CD8-positive, alpha-beta memory T cell (primary cell): ENCODE measurements around the gene KAZN. TPM values are rescaled to one million over a fixed set of nuclear protein-coding genes. Genes with fewer than 3 reads are reported as not detected.

Source experiments
- CTCF ChIA-PET: fragments of 350-600 bp; sonication (Branson Sonifier 250); formaldehyde crosslinking; loops from one replicate; lab custom pipeline; 2021; ENCODE audit warnings: antibody characterized with exemption; lab: Charles Lee
- POLR2A ChIA-PET: fragments of 350-600 bp; sonication (Branson Sonifier 250); formaldehyde crosslinking; loops from one replicate; lab custom pipeline; 2021; ENCODE audit warnings: antibody characterized with exemption; lab: Charles Lee
- DNase-seq, 5 donors: peaks; one replicate each; pipeline versions ENCODE4 v3.0.0 to v3.0.0-alpha.2; 2020 to 2022; ENCODE audit warnings: mixed read lengths in 1 of 5
- H3K27ac ChIP-seq: one replicate; pipeline ENCODE4 v1.7.0; 2013; ENCODE audit warnings: low read depth, mild to moderate bottlenecking, low read length, moderate library complexity
- H3K27me3 ChIP-seq: 2 replicates; pipeline ENCODE4 v1.7.0; 2013; ENCODE audit warnings: low read length, mild to moderate bottlenecking; ENCODE audit not compliant: insufficient read depth, poor library complexity, severe bottlenecking
- H3K36me3 ChIP-seq: 2 replicates; pipeline ENCODE4 v1.7.0; 2013; ENCODE audit warnings: mild to moderate bottlenecking, low read length, moderate library complexity; ENCODE audit not compliant: insufficient read depth
- H3K4me1 ChIP-seq: 2 replicates; pipeline ENCODE4 v1.7.0; 2013; ENCODE audit warnings: mild to moderate bottlenecking, low read length, moderate library complexity; ENCODE audit not compliant: insufficient read depth
- H3K4me3 ChIP-seq: 2 replicates; pipeline ENCODE4 v1.7.0; 2013; ENCODE audit warnings: mild to moderate bottlenecking, low read length
- H3K9me3 ChIP-seq: 2 replicates; pipeline ENCODE4 v1.7.0; 2013; ENCODE audit warnings: mild to moderate bottlenecking, low read length
- H3K27ac Mint-ChIP-seq, 8 donors: one replicate each; pipeline ENCODE4 v1.8.0; 2020 to 2021; ENCODE audit warnings: mixed read lengths in 8 of 8, mild to moderate bottlenecking in 6 of 8, inconsistent platforms in 3 of 8, moderate library complexity in 3 of 8
- H3K27me3 Mint-ChIP-seq, 2 donors: one replicate each; pipeline ENCODE4 v1.8.0; 2020 to 2021; ENCODE audit warnings: mixed read lengths in 2 of 2, mild to moderate bottlenecking in 1 of 2, moderate library complexity in 1 of 2
- H3K36me3 Mint-ChIP-seq, 3 donors: one replicate each; pipeline ENCODE4 v1.8.0; 2020 to 2021; ENCODE audit warnings: mixed read lengths in 3 of 3, inconsistent platforms in 1 of 3, mild to moderate bottlenecking in 1 of 3
- H3K4me1 Mint-ChIP-seq, 3 donors: one replicate each; pipeline ENCODE4 v1.8.0; 2020 to 2021; ENCODE audit warnings: mixed read lengths in 3 of 3, inconsistent platforms in 1 of 3, mild to moderate bottlenecking in 1 of 3
- H3K4me3 Mint-ChIP-seq, 7 donors: one replicate each; pipeline ENCODE4 v1.8.0; 2020 to 2021; ENCODE audit warnings: mixed read lengths in 7 of 7, mild to moderate bottlenecking in 6 of 7, moderate library complexity in 4 of 7, inconsistent platforms in 2 of 7
- H3K9me3 Mint-ChIP-seq, 5 donors: one replicate each; pipeline ENCODE4 v1.8.0; 2020 to 2022; ENCODE audit warnings: mixed read lengths in 5 of 5, mild to moderate bottlenecking in 3 of 5, moderate library complexity in 2 of 5, inconsistent platforms in 1 of 5
- polyA plus RNA-seq: library from polyadenylated mRNA; unstranded; fragments of 300-500 nt; fragmentation: Illumina TruSeq; gene quantifications from one replicate; pipeline ENCODE4 v1.2.3, GENCODE V29; 2021
- total RNA-seq, 2 experiments: library from RNA; stranded (reverse); gene quantifications; one replicate each; pipeline ENCODE4 v1.2.3, GENCODE V29; 2021

Gene KAZN
- total and polyA plus RNA-seq, 3 experiments from 2014 or later = 0.15 to 0.35 (median 0.18) TPM

DNA sequence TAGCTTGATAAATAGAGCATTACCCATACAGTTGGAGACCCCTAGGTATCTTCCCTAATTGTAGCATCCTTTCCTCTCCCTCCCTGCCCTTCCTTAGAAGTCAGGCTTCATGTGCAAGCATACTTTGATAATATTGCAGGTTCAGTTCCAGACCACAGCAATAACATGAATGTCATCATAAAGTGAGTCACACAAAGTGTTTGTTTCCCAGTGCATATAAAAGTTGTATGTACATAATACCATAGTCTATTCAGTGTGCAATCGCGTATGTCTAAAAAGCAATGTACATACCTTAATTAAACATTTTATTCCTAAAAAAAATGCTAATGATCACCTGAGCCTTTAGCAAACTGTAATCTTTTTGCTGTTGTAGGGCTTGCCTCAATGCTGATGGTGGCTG is 33.4 kb upstream of the KAZN start:
- H3K9me3 Mint-ChIP-seq = peaks cover 0 to 5% (median 1%) of the 10 kb centered on the region in 5 donors
- H3K27ac Mint-ChIP-seq = no peak overlapping the region
- H3K27me3 Mint-ChIP-seq = peaks cover 3% of the 10 kb centered on the region in 2 donors
- no peak overlapping the region for H3K27ac ChIP-seq
- no peaks in the 10 kb centered on the region for H3K36me3 Mint-ChIP-seq
- no peak overlapping the region for H3K4me3 ChIP-seq
- no peak overlapping the region for H3K4me3 Mint-ChIP-seq
- no peaks in the 10 kb centered on the region for H3K4me1 ChIP-seq
- no peaks in the 10 kb centered on the region for H3K9me3 ChIP-seq
- POLR2A ChIA-PET = no interaction called here
- CTCF ChIA-PET = no interaction called here
- no peaks in the 10 kb centered on the region for H3K36me3 ChIP-seq
- H3K27me3 ChIP-seq = no peaks in the 10 kb centered on the region
- DNase-seq = no peak
- H3K4me1 Mint-ChIP-seq = no peaks in the 10 kb centered on the region

GRCh38 chr1:14567056-14567455 is 31.4 kb upstream of the KAZN start:
- Histone ChIP-seq H3K27ac (no peak overlapping the region), H3K9me3 (no peaks in the 10 kb centered on the region), H3K27me3 (no peaks in the 10 kb centered on the region), H3K4me3 (no peak overlapping the region), H3K4me1 (no peaks in the 10 kb centered on the region), H3K36me3 (no peaks in the 10 kb centered on the region)
- ChIA-PET POLR2A (no interaction called here), CTCF (no interaction called here)
- H3K4me3 Mint-ChIP-seq = no peak overlapping the region
- peaks cover 0 to 5% (median 3%) of the 10 kb centered on the region in 5 donors for H3K9me3 Mint-ChIP-seq
- H3K36me3 Mint-ChIP-seq = no peaks in the 10 kb centered on the region
- peaks cover 2 to 15% of the 10 kb centered on the region in 2 donors for H3K27me3 Mint-ChIP-seq
- H3K27ac Mint-ChIP-seq = no peak overlapping the region
- DNase-seq = no peak
- H3K4me1 Mint-ChIP-seq = no peaks in the 10 kb centered on the region

DNA sequence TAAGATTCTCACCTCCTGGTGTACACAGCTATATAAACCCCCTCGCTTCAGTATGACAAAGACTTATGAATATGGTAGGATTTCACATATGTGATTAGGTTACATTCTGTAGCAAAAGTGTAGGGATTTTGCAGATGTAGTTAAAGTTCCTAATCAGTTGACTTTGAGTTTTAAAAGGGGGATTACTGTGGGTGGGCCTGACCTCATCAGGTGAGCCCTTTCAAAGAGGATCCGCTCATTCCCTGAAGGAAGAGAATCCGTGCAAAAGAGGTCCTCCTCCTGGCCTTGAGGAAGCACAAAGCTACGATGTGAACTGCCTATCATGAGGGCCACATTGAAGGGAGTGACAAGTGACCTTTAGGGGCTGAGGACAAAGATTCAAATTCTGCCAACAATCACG is 30.6 kb upstream of the KAZN start:
- ChIA-PET POLR2A (no interaction called here), CTCF (no interaction called here)
- H3K27ac Mint-ChIP-seq = no peak overlapping the region
- no peak overlapping the region for H3K4me3 Mint-ChIP-seq
- peaks cover 2 to 15% of the 10 kb centered on the region in 2 donors for H3K27me3 Mint-ChIP-seq
- DNase-seq = no peak
- H3K9me3 Mint-ChIP-seq = peaks cover 0 to 5% (median 3%) of the 10 kb centered on the region in 5 donors
- no peaks in the 10 kb centered on the region for H3K36me3 Mint-ChIP-seq
- H3K9me3 ChIP-seq = no peaks in the 10 kb centered on the region
- H3K4me3 ChIP-seq = no peak overlapping the region
- no peaks in the 10 kb centered on the region for H3K4me1 Mint-ChIP-seq
- H3K27me3 ChIP-seq = no peaks in the 10 kb centered on the region
- H3K36me3 ChIP-seq = no peaks in the 10 kb centered on the region
- H3K27ac ChIP-seq = no peak overlapping the region
- no peaks in the 10 kb centered on the region for H3K4me1 ChIP-seq

DNA sequence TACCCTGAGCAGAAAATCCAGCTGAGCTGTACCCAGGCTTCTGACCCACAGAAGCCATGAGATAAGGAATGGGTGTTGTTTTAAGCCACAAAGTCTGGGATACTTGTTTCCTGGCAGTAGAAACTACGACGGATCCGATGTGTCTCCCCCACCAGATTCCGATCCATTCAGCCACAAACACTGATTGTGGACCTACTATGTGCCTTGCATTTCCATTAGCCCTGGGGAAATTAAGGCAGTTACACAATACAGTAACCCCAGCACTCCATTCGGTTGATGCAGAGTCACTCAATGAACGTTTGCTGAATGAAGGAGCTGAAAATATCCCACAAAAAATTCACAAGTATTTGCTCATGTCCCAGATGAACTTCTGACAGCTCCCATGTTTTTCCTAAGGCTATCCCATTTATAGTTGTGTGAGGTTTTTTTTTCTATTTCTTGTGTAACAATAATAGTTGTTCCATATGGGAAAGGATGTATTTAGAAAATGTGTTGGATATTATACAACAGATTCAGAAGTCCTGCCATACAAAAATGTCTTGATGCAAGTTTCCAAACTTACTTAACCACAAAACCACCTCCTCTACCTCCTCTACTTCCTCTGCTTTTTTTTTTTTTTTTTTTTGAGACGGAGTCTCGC is 29.6 kb upstream of the KAZN start:
- H3K36me3 ChIP-seq = no peaks in the 10 kb centered on the region
- H3K4me3 ChIP-seq = no peak overlapping the region
- POLR2A ChIA-PET = no interaction called here
- Mint-ChIP-seq H3K36me3 (no peaks in the 10 kb centered on the region), H3K4me1 (no peaks in the 10 kb centered on the region), H3K9me3 (peaks cover 0 to 4% (median 3%) of the 10 kb centered on the region in 5 donors), H3K27me3 (peaks cover 4 to 18% of the 10 kb centered on the region in 2 donors), H3K27ac (no peak overlapping the region), H3K4me3 (no peak overlapping the region)
- no peaks in the 10 kb centered on the region for H3K27me3 ChIP-seq
- no peak for DNase-seq
- no peaks in the 10 kb centered on the region for H3K9me3 ChIP-seq
- H3K27ac ChIP-seq = no peak overlapping the region
- H3K4me1 ChIP-seq = no peaks in the 10 kb centered on the region
- CTCF ChIA-PET = no interaction called here

DNA sequence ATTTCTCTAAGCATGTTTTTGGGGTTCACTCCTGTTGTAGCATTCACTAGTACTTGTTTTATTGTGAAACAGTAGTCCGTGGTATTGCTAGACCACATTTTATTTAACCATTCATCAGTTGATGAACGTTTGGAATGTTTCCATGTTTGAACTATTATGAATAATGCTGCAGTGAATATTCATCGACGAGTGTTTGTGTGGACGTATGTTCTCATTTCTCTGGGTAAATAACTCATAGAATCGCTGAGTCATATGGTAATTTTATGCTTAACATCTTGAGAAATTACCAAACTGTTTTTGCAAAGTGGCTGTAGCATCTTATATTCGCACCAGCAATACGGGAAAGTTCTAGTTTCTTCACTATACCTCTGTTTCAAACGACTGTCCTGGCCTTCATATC is 28.0 kb upstream of the KAZN start:
- no peaks in the 10 kb centered on the region for H3K4me1 Mint-ChIP-seq
- peaks cover 12 to 19% of the 10 kb centered on the region in 2 donors for H3K27me3 Mint-ChIP-seq
- peaks cover 0 to 4% (median 3%) of the 10 kb centered on the region in 5 donors for H3K9me3 Mint-ChIP-seq
- H3K27ac Mint-ChIP-seq = no peak overlapping the region
- no peak for DNase-seq
- POLR2A ChIA-PET = no interaction called here
- H3K36me3 Mint-ChIP-seq = no peaks in the 10 kb centered on the region
- H3K27me3 ChIP-seq = no peaks in the 10 kb centered on the region
- no peak overlapping the region for H3K4me3 ChIP-seq
- no peaks in the 10 kb centered on the region for H3K9me3 ChIP-seq
- H3K27ac ChIP-seq = no peak overlapping the region
- H3K36me3 ChIP-seq = no peaks in the 10 kb centered on the region
- no peaks in the 10 kb centered on the region for H3K4me1 ChIP-seq
- CTCF ChIA-PET = no interaction called here
- no peak overlapping the region for H3K4me3 Mint-ChIP-seq

GRCh38 chr1:14571810-14572767 is 26.4 kb upstream of the KAZN start:
- Mint-ChIP-seq H3K27ac (no peak overlapping the region), H3K27me3 (peaks cover 12 to 19% of the 10 kb centered on the region in 2 donors), H3K9me3 (peaks cover 0 to 4% (median 3%) of the 10 kb centered on the region in 5 donors), H3K4me3 (no peak overlapping the region), H3K4me1 (no peaks in the 10 kb centered on the region), H3K36me3 (no peaks in the 10 kb centered on the region)
- Histone ChIP-seq H3K27ac (no peak overlapping the region), H3K4me3 (no peak overlapping the region), H3K9me3 (no peaks in the 10 kb centered on the region), H3K4me1 (no peaks in the 10 kb centered on the region), H3K27me3 (no peaks in the 10 kb centered on the region), H3K36me3 (no peaks in the 10 kb centered on the region)
- ChIA-PET POLR2A (no interaction called here), CTCF (no interaction called here)
- DNase-seq = no peak

- peaks cover 0 to 4% (median 3%) of the 10 kb centered on the region in 5 donors for H3K9me3 Mint-ChIP-seq
- no peak overlapping the region for H3K27ac ChIP-seq
- no peaks in the 10 kb centered on the region for H3K9me3 ChIP-seq
- no peaks in the 10 kb centered on the region for H3K4me1 Mint-ChIP-seq
- CTCF ChIA-PET = no interaction called here
- H3K36me3 ChIP-seq = no peaks in the 10 kb centered on the region
- no peak overlapping the region for H3K4me3 ChIP-seq
- H3K4me3 Mint-ChIP-seq = no peak overlapping the region
- no peaks in the 10 kb centered on the region for H3K4me1 ChIP-seq
- no peaks in the 10 kb centered on the region for H3K36me3 Mint-ChIP-seq
- no peak overlapping the region for H3K27ac Mint-ChIP-seq
- POLR2A ChIA-PET = no interaction called here
- DNase-seq = no peak
- H3K27me3 ChIP-seq = no peaks in the 10 kb centered on the region
- H3K27me3 Mint-ChIP-seq = peaks cover 12 to 19% of the 10 kb centered on the region in 2 donors
Measured at GRCh38 chr1:14572861-14573260, 25.6 kb upstream of the KAZN start.

DNA sequence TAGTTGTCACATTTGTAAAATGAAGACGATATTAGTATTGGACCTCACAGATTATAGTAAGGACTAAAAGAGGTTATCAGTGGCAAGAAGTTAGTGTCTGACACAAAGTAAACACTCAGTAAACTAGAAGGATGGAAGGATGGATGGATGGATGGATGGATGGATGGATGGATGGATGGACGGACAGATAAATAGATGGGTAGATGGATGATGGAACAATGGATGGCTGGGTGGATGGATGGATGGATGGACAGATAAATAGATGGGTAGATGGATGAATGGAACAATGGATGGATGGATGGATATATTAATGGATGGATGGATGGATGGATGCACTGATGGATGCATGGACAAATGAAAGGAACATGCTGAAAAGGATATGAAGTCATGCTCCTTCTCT is 22.3 kb upstream of the KAZN start:
- no peak for DNase-seq
- POLR2A ChIA-PET = no interaction called here
- H3K4me1 ChIP-seq = no peaks in the 10 kb centered on the region
- H3K36me3 Mint-ChIP-seq = no peaks in the 10 kb centered on the region
- H3K36me3 ChIP-seq = no peaks in the 10 kb centered on the region
- no peaks in the 10 kb centered on the region for H3K4me1 Mint-ChIP-seq
- no peak overlapping the region for H3K27ac ChIP-seq
- H3K9me3 ChIP-seq = no peaks in the 10 kb centered on the region
- H3K4me3 Mint-ChIP-seq = no peak overlapping the region
- peaks cover 0 to 2% (median 0%) of the 10 kb centered on the region in 5 donors for H3K9me3 Mint-ChIP-seq
- no peak overlapping the region for H3K4me3 ChIP-seq
- H3K27me3 ChIP-seq = no peaks in the 10 kb centered on the region
- H3K27ac Mint-ChIP-seq = no peak overlapping the region
- CTCF ChIA-PET = no interaction called here
- peaks cover 10 to 14% of the 10 kb centered on the region in 2 donors for H3K27me3 Mint-ChIP-seq
